Measurements from ENCODE around the gene THAP10.

GRCh38 chr15:70856177-70856883 lies 35.9 kb downstream of the THAP10 start:
- no peak for TF ChIP-seq POLR2A (IDR thresholded peaks at IDR 0.05)
- TF ChIP-seq CTCF (IDR thresholded peaks at IDR 0.05), result no peak

Data from thyroid gland (tissue), 4 donors.